ENCODE measurements around the gene DEF6.
"Not testable (repeated sequence)": the region's sequence is repeated elsewhere in the genome, so short reads cannot be mapped to it uniquely, and the experiment has no call there.

The DEF6 gene

GRCh38 chr6:35302604-35303241, 5.1 kb downstream of the DEF6 start:
- Histone ChIP-seq H3K4me2 (ENCODE audit: low read length) (peak overlapping the region; percentile 80), H3K4me3 (ENCODE audit: low read length) (peak overlapping the region; percentile 72), H3K9ac (ENCODE audit: low read length) (peak overlapping the region; percentile 60; the same call in 1 of the 2 replicates), H3K9me3 (ENCODE audit: insufficient read depth, low read length) (no peaks in the 10 kb centered on the region), H3K27ac (ENCODE audit: low read length) (peak overlapping the region; percentile 40), H2AFZ (ENCODE audit: low read depth, low read length) (no peak overlapping the region), H3K27me3 (ENCODE audit: low read depth, low read length) (no peaks in the 10 kb centered on the region), H3K4me1 (ENCODE audit: low read length) (peaks cover 42% of the 10 kb centered on the region), H3K36me3 (replicated peaks; ENCODE audit: low read depth, low read length) (no peaks in the 10 kb centered on the region), H4K20me1 (ENCODE audit: insufficient read depth, low read length) (no peaks in the 10 kb centered on the region), H3K79me2 (ENCODE audit: low read length) (peaks cover 10% of the 10 kb centered on the region)
- no peak for TF ChIP-seq EZH2phosphoT487 (IDR thresholded peaks at IDR 0.05; ENCODE audit: low read depth)
- TF ChIP-seq, protein P1, sequence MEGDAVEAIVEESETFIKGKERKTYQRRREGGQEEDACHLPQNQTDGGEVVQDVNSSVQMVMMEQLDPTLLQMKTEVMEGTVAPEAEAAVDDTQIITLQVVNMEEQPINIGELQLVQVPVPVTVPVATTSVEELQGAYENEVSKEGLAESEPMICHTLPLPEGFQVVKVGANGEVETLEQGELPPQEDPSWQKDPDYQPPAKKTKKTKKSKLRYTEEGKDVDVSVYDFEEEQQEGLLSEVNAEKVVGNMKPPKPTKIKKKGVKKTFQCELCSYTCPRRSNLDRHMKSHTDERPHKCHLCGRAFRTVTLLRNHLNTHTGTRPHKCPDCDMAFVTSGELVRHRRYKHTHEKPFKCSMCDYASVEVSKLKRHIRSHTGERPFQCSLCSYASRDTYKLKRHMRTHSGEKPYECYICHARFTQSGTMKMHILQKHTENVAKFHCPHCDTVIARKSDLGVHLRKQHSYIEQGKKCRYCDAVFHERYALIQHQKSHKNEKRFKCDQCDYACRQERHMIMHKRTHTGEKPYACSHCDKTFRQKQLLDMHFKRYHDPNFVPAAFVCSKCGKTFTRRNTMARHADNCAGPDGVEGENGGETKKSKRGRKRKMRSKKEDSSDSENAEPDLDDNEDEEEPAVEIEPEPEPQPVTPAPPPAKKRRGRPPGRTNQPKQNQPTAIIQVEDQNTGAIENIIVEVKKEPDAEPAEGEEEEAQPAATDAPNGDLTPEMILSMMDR (IDR thresholded peaks at IDR 0.05; ENCODE audit: low read depth, low read length), result no peak

DNA sequence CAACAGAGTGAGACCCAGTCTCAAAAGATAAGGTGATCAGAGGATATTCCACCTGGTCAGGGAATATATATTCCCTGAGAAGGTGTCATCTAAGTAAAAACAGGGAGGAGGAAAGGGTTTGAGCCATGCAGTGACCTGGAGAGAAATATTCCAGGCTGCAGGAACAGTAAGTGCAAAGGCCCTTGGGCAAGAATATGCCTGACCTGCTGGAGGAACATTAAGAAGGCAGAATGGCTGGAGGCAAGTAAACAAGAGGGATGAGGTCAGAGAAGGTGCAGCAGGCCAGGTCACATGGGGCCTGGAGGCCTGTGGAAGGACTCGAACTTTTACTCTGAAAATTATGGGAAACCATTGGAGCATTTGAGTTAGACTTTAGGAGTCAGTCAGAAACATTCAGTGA, 6.7 kb downstream of the DEF6 start:
- Histone ChIP-seq H3K36me3 (replicated peaks; ENCODE audit: low read depth, low read length) (no peaks in the 10 kb centered on the region), H3K79me2 (ENCODE audit: low read length) (no peaks in the 10 kb centered on the region; the same call in 1 of the 2 replicates), H3K4me1 (ENCODE audit: low read length) (peaks cover 31% of the 10 kb centered on the region), H3K4me3 (ENCODE audit: low read length) (no peak overlapping the region), H2AFZ (ENCODE audit: low read depth, low read length) (no peak overlapping the region), H3K9me3 (ENCODE audit: insufficient read depth, low read length) (no peaks in the 10 kb centered on the region), H3K4me2 (ENCODE audit: low read length) (no peak overlapping the region), H3K27me3 (ENCODE audit: low read depth, low read length) (no peaks in the 10 kb centered on the region), H3K27ac (ENCODE audit: low read length) (no peak overlapping the region), H3K9ac (ENCODE audit: low read length) (no peak overlapping the region), H4K20me1 (ENCODE audit: insufficient read depth, low read length) (no peaks in the 10 kb centered on the region)
- TF ChIP-seq EZH2phosphoT487 (IDR thresholded peaks at IDR 0.05; ENCODE audit: low read depth), result no peak
- TF ChIP-seq, protein P1 (IDR thresholded peaks at IDR 0.05; ENCODE audit: low read depth, low read length), result no peak

GRCh38 chr6:35305117-35305516, 7.5 kb downstream of the DEF6 start:
- Histone ChIP-seq H4K20me1 (ENCODE audit: insufficient read depth, low read length) (no peaks in the 10 kb centered on the region), H3K4me3 (ENCODE audit: low read length) (no peak overlapping the region), H3K79me2 (ENCODE audit: low read length) (no peaks in the 10 kb centered on the region; the same call in 1 of the 2 replicates), H3K27me3 (ENCODE audit: low read depth, low read length) (no peaks in the 10 kb centered on the region), H3K36me3 (replicated peaks; ENCODE audit: low read depth, low read length) (no peaks in the 10 kb centered on the region), H3K4me2 (ENCODE audit: low read length) (no peak overlapping the region), H2AFZ (ENCODE audit: low read depth, low read length) (no peak overlapping the region), H3K27ac (ENCODE audit: low read length) (no peak overlapping the region), H3K9me3 (ENCODE audit: insufficient read depth, low read length) (no peaks in the 10 kb centered on the region), H3K4me1 (ENCODE audit: low read length) (peaks cover 23% of the 10 kb centered on the region), H3K9ac (ENCODE audit: low read length) (no peak overlapping the region)
- TF ChIP-seq EZH2phosphoT487 (IDR thresholded peaks at IDR 0.05; ENCODE audit: low read depth), result no peak
- TF ChIP-seq, protein P1 (IDR thresholded peaks at IDR 0.05; ENCODE audit: low read depth, low read length), result no peak

DNA sequence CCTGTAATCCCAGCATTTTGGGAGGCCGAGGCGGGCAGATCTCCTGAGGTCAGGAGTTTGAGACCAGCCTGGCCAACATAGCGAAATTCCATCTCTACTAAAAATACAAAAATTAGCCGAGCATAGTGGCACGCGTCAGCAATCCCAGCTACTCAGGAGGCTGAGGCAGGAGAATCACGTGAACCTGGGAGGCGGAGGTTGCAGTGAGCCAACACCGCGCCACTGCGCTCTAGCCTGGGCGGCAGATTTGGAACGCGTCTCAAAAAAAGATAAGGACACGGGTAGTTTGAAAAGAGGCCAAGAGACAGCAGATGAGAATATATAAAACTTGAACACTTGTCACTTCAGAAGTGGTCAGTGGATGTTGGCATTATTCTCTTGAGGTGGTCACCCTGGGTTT, 9.5 kb downstream of the DEF6 start:
- not testable (repeated sequence) for H3K79me2 ChIP-seq (ENCODE audit: low read length); H3K4me2 ChIP-seq (ENCODE audit: low read length)

DNA sequence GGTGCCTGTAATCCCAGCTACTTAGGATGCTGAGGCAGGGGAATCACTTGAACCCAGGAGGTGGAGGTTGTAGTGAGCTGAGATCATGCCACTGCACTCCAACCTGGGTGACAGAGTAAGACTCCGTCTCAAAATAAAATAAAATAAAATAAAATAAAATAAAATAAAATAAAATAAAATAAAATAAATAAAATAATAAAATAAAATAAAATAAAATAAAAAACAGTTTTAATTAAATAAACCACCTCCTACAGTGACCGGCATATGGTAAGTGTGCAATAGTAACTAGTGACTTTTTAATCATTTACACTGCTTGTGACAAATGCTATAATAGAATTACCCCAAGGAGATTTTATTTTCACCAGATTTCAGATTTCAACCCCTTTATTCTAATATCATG, 10.9 kb downstream of the DEF6 start:
- not testable (repeated sequence) for H3K9me3 ChIP-seq (ENCODE audit: insufficient read depth, low read length); H3K4me1 ChIP-seq (ENCODE audit: low read length)

More for the DNA sequence above, 9.5 kb downstream of the DEF6 start:
- H3K27ac ChIP-seq (ENCODE audit: low read length); H4K20me1 ChIP-seq (ENCODE audit: insufficient read depth, low read length); H3K27me3 ChIP-seq (ENCODE audit: low read depth, low read length); H3K9ac ChIP-seq (ENCODE audit: low read length); H2AFZ ChIP-seq (ENCODE audit: low read depth, low read length); H3K9me3 ChIP-seq (ENCODE audit: insufficient read depth, low read length); H3K36me3 ChIP-seq (replicated peaks; ENCODE audit: low read depth, low read length); H3K4me3 ChIP-seq (ENCODE audit: low read length): not testable (repeated sequence)
- H3K4me1 ChIP-seq (ENCODE audit: low read length), result peaks cover 20% of the 10 kb centered on the region

More for the DNA sequence above, 10.9 kb downstream of the DEF6 start:
- not testable (repeated sequence) for H3K79me2 ChIP-seq (ENCODE audit: low read length); H3K4me3 ChIP-seq (ENCODE audit: low read length); H3K27ac ChIP-seq (ENCODE audit: low read length); H3K36me3 ChIP-seq (replicated peaks; ENCODE audit: low read depth, low read length); H3K9ac ChIP-seq (ENCODE audit: low read length); H3K27me3 ChIP-seq (ENCODE audit: low read depth, low read length); H4K20me1 ChIP-seq (ENCODE audit: insufficient read depth, low read length); H2AFZ ChIP-seq (ENCODE audit: low read depth, low read length); H3K4me2 ChIP-seq (ENCODE audit: low read length)
